Neutrophil (primary cell): ENCODE measurements around the gene GSTM2.
A peak's percentile ranks its signal among the peaks of the same experiment; 100 is the strongest.

ENCODE experiments used
- H3K27ac ChIP-seq: fragments of 200-600 bp; sonication (generic); 2 replicates; pipeline ENCODE4 v1.5.1; 2016; ENCODE audit warnings: mild to moderate bottlenecking, moderate library complexity
- H3K27me3 ChIP-seq: fragments of 200-600 bp; sonication (generic); 2 replicates; pipeline ENCODE4 v1.6.0; 2016; ENCODE audit warnings: mild to moderate bottlenecking
- H3K36me3 ChIP-seq: fragments of 200-600 bp; sonication (generic); 2 replicates; pipeline ENCODE4 v1.5.1; 2017
- H3K4me1 ChIP-seq, 2 experiments: fragments of 200-600 bp in 1 of 2; sonication (generic) in 1 of 2; 1 replicate in 1 of 2; 2 replicates in 1 of 2; pipeline versions ENCODE4 v1.5.1 to v1.6.1; 2013 to 2016; ENCODE audit warnings: low read depth in 1 of 2, low read length in 1 of 2, mild to moderate bottlenecking in 1 of 2, moderate library complexity in 1 of 2; ENCODE audit not compliant: control insufficient read depth in 1 of 2, insufficient read depth in 1 of 2
- H3K4me3 ChIP-seq, 2 experiments: fragments of 200-600 bp in 1 of 2; sonication (generic) in 1 of 2; 1 replicate in 1 of 2; 2 replicates in 1 of 2; pipeline ENCODE4 v1.5.1; 2013 to 2016; ENCODE audit warnings: low read depth in 1 of 2, low read length in 1 of 2, mild to moderate bottlenecking in 1 of 2, moderate library complexity in 1 of 2
- H3K9me3 ChIP-seq: fragments of 200-600 bp; sonication (generic); 2 replicates; pipeline ENCODE4 v1.5.1; 2016
- CTCF ChIP-seq: fragments of 200-600 bp; sonication (generic); IDR thresholded peaks from 2 replicates; pipeline ENCODE4 v1.5.1; 2016; ENCODE audit warnings: antibody characterized with exemption

GSTM2 gene

DNA sequence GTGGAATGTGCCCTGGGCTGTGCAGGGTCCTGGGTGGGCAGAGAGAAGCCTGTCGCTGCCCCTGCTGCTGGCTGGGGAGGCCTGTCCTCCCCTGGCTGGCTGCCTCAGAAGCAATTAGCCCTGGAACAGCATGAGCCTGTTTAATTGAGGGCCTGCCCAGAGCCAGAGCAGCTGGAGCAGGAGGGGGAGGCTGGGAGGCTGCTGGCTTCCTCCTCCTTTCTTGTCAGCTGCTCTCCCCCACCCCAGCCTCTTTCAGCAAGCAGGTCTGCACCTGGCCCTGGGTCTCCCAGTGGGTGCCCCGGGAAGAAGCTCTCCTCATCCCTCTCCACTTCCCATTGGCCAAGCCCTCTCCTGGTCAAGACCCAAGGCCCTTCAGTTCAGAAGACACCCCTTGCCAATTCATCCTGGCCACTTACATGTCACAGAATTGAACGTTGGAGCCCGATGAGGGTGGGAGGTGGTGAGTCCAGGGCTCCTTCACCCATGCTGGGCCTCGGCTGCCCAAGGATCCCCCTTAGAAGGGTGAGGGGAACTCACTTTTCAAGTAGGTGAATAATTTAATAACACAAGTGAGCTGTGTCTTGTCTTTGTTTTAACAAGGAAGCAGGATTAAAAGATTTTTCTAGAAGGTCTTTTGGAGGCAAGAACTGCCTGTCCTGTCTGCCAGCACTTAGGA lies 35.0 kb upstream of the GSTM2 start:
- H3K27me3 ChIP-seq, result peaks cover 6% of the 10 kb centered on the region
- H3K9me3 ChIP-seq, result no peaks in the 10 kb centered on the region
- H3K27ac ChIP-seq, result peak overlapping the region; percentile 49
- H3K4me1 ChIP-seq, result peaks cover 0 to 4% of the 10 kb centered on the region in 2 experiments
- peaks cover 53% of the 10 kb centered on the region for H3K36me3 ChIP-seq
- no peak overlapping the region for H3K4me3 ChIP-seq
- TF ChIP-seq CTCF, result no peak

DNA sequence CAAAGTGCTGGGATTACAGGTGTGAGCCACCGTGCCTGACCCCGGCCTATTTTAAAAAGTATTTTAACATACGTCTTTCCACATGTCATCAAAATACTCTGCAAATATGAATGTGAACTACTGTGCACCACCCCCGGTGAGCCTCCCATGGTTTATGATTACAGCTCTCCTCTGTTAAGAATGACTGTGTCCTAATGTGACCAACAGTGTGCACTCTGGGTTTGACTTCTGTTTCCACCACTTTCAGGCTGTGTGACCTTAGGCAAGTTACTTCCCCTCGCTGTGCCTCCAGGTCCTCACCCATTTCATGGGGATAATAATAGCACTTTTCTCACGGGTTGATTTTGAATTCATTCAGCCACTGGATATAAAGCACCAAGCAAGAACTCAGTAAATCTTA lies 33.6 kb upstream of the GSTM2 start:
- Histone ChIP-seq H3K4me1 (peaks cover 0 to 4% of the 10 kb centered on the region in 2 experiments), H3K27ac (peak overlapping the region; percentile 44), H3K4me3 (no peak overlapping the region), H3K9me3 (no peaks in the 10 kb centered on the region), H3K27me3 (peaks cover 6% of the 10 kb centered on the region), H3K36me3 (peaks cover 38% of the 10 kb centered on the region)
- no peak for TF ChIP-seq CTCF

GRCh38 chr1:109634771-109635750 lies 32.8 kb upstream of the GSTM2 start:
- no peaks in the 10 kb centered on the region for H3K9me3 ChIP-seq
- no peak for TF ChIP-seq CTCF

DNA sequence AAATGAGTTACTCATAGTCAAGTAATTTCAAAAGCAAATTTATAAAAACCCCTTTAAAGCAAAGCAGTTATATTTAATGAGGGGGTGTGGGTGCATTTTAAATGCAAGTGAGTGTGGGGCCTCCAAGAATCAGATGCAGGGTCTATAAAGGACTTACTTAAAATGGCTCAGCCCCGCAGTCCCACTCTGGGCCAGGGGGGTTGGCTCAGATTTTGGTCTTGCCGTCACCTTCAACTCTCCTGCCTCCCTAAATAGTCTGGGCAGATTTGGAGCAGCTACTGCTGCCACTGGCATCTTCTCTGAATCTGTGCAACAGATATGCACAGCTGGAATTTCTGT lies 32.0 kb upstream of the GSTM2 start:
- no peak for TF ChIP-seq CTCF
- no peaks in the 10 kb centered on the region for H3K9me3 ChIP-seq
- H3K4me1 ChIP-seq, result peaks cover 6 to 12% of the 10 kb centered on the region in 2 experiments
- H3K27me3 ChIP-seq, result peaks cover 6% of the 10 kb centered on the region
- H3K27ac ChIP-seq, result no peak overlapping the region
- peaks cover 23% of the 10 kb centered on the region for H3K36me3 ChIP-seq
- no peak overlapping the region for H3K4me3 ChIP-seq

More at GRCh38 chr1:109634771-109635750, 32.8 kb upstream of the GSTM2 start:
- H3K27ac ChIP-seq, result peak overlapping the region; percentile 44
- H3K27me3 ChIP-seq, result peaks cover 6% of the 10 kb centered on the region
- H3K36me3 ChIP-seq, result peaks cover 31% of the 10 kb centered on the region
- H3K4me1 ChIP-seq, result peaks cover under 1 to 7% of the 10 kb centered on the region in 2 experiments
- no peak overlapping the region for H3K4me3 ChIP-seq

GRCh38 chr1:109636201-109636952 lies 31.5 kb upstream of the GSTM2 start:
- Histone ChIP-seq H3K4me1 (peaks cover 6 to 12% of the 10 kb centered on the region in 2 experiments), H3K36me3 (peaks cover 18% of the 10 kb centered on the region), H3K27me3 (peaks cover 6% of the 10 kb centered on the region), H3K27ac (no peak overlapping the region), H3K4me3 (no peak overlapping the region), H3K9me3 (no peaks in the 10 kb centered on the region)
- TF ChIP-seq CTCF, result no peak
